ENCODE measurements around the gene COL6A2. TPM values are rescaled to one million over a fixed set of nuclear protein-coding genes. Genes with fewer than 3 reads are reported as not detected.

The COL6A2 gene
- polyA plus RNA-seq, 3 donors = 0.01 TPM; not detected in 2

DNA sequence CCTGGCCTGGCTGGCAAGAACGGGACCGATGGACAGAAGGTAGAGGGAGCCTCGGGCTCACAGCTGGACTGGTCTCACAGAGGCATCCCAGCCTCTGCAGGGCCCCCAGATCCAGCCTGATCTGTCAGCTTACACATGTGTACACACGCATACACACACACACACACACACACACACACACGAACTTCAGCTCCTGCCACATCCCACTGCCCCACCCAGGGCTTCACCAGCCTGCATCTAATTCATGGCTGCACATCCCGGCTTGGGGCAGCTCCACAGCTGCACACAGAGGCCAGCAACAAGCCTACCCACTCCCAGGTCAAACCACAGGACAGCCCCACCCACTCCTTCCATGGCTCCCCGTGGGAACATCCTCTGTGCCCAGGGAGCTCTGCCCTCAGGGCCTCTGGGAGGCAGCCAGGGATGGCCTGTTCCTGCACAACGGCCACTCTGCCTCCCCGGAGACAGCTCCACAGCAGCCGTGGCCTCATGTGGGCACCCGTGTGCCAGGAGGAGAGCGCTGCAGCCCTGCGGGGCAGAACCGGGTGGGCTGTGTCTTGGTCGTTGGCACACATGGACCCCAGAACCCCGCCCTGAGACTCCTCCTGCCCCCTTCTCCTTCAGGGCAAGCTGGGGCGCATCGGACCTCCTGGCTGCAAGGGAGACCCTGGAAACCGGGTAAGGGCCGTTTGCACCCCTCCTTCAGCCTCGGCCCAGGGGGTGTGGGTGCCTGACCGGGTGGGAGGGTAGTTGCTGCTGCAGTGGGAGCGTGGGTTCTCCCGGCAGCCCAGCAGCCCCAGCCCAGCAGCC, 19.1 kb downstream of the COL6A2 start:
- H3K4me3 ChIP-seq (replicated peaks in 1 of 3; ENCODE audit: low read depth in 2 of 3, low read length in 3 of 3) = no peak overlapping the region
- no peak overlapping the region for H3K27ac ChIP-seq (ENCODE audit: low read depth in 1 of 2, low read length in 2 of 2)
- Mint-ChIP-seq H3K27me3 (ENCODE audit: low read depth in 3 of 3) (peaks cover 0 to 3% (median 2%) of the 10 kb centered on the region in 3 donors), H3K4me1 (no peaks in the 10 kb centered on the region), H3K4me3 (no peak overlapping the region), H3K36me3 (no peaks in the 10 kb centered on the region), H3K9me3 (peaks cover 0 to 20% (median 9%) of the 10 kb centered on the region in 7 donors), H3K27ac (no peak overlapping the region)
- no peaks in the 10 kb centered on the region for H3K4me1 ChIP-seq (ENCODE audit: control insufficient read depth in 1 of 2, insufficient read depth in 2 of 2, low read length in 2 of 2)
- 94% methylated on average over 15 of the region's 24 CpGs for WGBS (ENCODE audit: insufficient coverage)
- no peak for DNase-seq
- H4K20me1 ChIP-seq (ENCODE audit: insufficient read depth, low read length) = no peaks in the 10 kb centered on the region
- H3K79me2 ChIP-seq (ENCODE audit: insufficient read depth, low read length) = no peaks in the 10 kb centered on the region
- H2AFZ ChIP-seq (ENCODE audit: insufficient read depth, low read depth, low read length, poor library complexity, severe bottlenecking) = no peak overlapping the region
- no peaks in the 10 kb centered on the region for H3K27me3 ChIP-seq (ENCODE audit: control insufficient read depth in 2 of 2, insufficient read depth in 2 of 2, low read length in 2 of 2)
- no peak overlapping the region for H3K4me2 ChIP-seq (replicated peaks; ENCODE audit: extremely low read depth, low read length, poor library complexity, severe bottlenecking)
- H3K9ac ChIP-seq (ENCODE audit: insufficient read depth, low read length, poor library complexity, severe bottlenecking) = no peak overlapping the region
- H3K9me3 ChIP-seq (replicated peaks in 1 of 2; ENCODE audit: control insufficient read depth in 1 of 2, insufficient read depth in 1 of 2, low read length in 2 of 2) = peaks cover 5 to 16% of the 10 kb centered on the region in 2 donors
- H3K36me3 ChIP-seq (replicated peaks in 1 of 2; ENCODE audit: control insufficient read depth in 1 of 2, insufficient read depth in 2 of 2, low read length in 2 of 2) = no peaks in the 10 kb centered on the region
- intact Hi-C loops (cut with micrococcal nuclease) = no loop called here
- TF ChIP-seq, protein P1, sequence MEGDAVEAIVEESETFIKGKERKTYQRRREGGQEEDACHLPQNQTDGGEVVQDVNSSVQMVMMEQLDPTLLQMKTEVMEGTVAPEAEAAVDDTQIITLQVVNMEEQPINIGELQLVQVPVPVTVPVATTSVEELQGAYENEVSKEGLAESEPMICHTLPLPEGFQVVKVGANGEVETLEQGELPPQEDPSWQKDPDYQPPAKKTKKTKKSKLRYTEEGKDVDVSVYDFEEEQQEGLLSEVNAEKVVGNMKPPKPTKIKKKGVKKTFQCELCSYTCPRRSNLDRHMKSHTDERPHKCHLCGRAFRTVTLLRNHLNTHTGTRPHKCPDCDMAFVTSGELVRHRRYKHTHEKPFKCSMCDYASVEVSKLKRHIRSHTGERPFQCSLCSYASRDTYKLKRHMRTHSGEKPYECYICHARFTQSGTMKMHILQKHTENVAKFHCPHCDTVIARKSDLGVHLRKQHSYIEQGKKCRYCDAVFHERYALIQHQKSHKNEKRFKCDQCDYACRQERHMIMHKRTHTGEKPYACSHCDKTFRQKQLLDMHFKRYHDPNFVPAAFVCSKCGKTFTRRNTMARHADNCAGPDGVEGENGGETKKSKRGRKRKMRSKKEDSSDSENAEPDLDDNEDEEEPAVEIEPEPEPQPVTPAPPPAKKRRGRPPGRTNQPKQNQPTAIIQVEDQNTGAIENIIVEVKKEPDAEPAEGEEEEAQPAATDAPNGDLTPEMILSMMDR (IDR thresholded peaks at IDR 0.05) = no peak

DNA sequence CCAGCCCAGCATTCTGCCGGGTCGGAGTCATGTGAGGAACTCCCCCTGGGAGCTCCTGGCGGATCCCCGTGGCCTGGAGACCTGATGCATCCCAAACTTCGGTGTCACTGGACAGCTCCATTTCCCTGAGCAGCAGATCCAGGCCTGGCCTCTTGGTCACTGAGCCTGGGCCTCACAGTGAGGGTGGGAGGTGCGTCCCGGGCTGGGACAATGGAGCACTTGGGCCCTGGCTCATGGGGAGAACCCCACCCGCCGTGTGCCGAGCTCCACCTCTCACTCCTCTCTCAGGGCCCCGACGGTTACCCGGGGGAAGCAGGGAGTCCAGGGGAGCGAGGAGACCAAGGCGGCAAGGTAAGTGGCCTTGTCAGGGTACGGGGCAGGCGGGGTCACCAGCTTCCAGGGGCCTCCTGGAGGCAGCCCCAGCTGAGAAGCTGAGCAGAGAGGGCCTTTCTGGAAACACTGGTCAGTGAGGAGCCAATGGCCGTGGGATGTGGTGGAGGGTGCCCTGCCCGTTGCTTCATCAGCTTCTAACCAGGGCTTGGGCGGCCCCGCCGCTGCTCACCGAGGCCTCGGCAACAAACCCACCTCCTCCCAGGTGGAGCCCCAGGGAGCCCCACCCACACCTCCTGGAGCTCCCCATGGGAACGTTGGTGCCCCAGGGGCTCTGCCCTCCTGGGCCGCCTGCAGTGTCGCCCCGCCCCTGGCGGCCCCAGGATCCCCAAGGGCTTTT, 19.8 kb downstream of the COL6A2 start:
- peaks cover 0 to 20% (median 9%) of the 10 kb centered on the region in 7 donors for H3K9me3 Mint-ChIP-seq
- intact Hi-C loops (cut with micrococcal nuclease) = no loop called here

More for the DNA sequence above, 19.8 kb downstream of the COL6A2 start:
- no peak overlapping the region for H2AFZ ChIP-seq (ENCODE audit: insufficient read depth, low read depth, low read length, poor library complexity, severe bottlenecking)
- DNase-seq = no peak
- Mint-ChIP-seq H3K4me1 (no peaks in the 10 kb centered on the region), H3K36me3 (no peaks in the 10 kb centered on the region), H3K4me3 (no peak overlapping the region), H3K27ac (no peak overlapping the region), H3K27me3 (ENCODE audit: low read depth in 3 of 3) (peaks cover 1 to 3% (median 2%) of the 10 kb centered on the region in 3 donors)
- peaks cover 5 to 16% of the 10 kb centered on the region in 2 donors for H3K9me3 ChIP-seq (replicated peaks in 1 of 2; ENCODE audit: control insufficient read depth in 1 of 2, insufficient read depth in 1 of 2, low read length in 2 of 2)
- no peaks in the 10 kb centered on the region for H3K27me3 ChIP-seq (ENCODE audit: control insufficient read depth in 2 of 2, insufficient read depth in 2 of 2, low read length in 2 of 2)
- H3K4me1 ChIP-seq (ENCODE audit: control insufficient read depth in 1 of 2, insufficient read depth in 2 of 2, low read length in 2 of 2) = no peaks in the 10 kb centered on the region
- no peaks in the 10 kb centered on the region for H4K20me1 ChIP-seq (ENCODE audit: insufficient read depth, low read length)
- no peaks in the 10 kb centered on the region for H3K36me3 ChIP-seq (replicated peaks in 1 of 2; ENCODE audit: control insufficient read depth in 1 of 2, insufficient read depth in 2 of 2, low read length in 2 of 2)
- TF ChIP-seq, protein P1 (IDR thresholded peaks at IDR 0.05) = no peak
- no peak overlapping the region for H3K4me2 ChIP-seq (replicated peaks; ENCODE audit: extremely low read depth, low read length, poor library complexity, severe bottlenecking)
- H3K79me2 ChIP-seq (ENCODE audit: insufficient read depth, low read length) = no peaks in the 10 kb centered on the region
- no peak overlapping the region for H3K27ac ChIP-seq (ENCODE audit: low read depth in 1 of 2, low read length in 2 of 2)
- H3K4me3 ChIP-seq (replicated peaks in 1 of 3; ENCODE audit: low read depth in 2 of 3, low read length in 3 of 3) = no peak overlapping the region
- H3K9ac ChIP-seq (ENCODE audit: insufficient read depth, low read length, poor library complexity, severe bottlenecking) = no peak overlapping the region
- WGBS (ENCODE audit: insufficient coverage) = 82% methylated on average over 19 of the region's 29 CpGs

Measured in CD14-positive monocyte (primary cell).